ENCODE measurements around the gene ANGPTL5.
"Not testable (repeated sequence)": the region's sequence is repeated elsewhere in the genome, so short reads cannot be mapped to it uniquely, and the experiment has no call there.

ANGPTL5 gene

GRCh38 chr11:101916422-101916821, at the start of gene ANGPTL5:
Gene ANGPTL5, minus strand, starts transcription at chr11:101916522. Its CDS starts 8,613 bp downstream, at chr11:101907909.
- peak within 1 kb of the TSS; percentile 83 for H3K4me3 ChIP-seq (ENCODE audit: control insufficient read depth, low read depth, low read length)
- DNase-seq (ENCODE audit: low read depth) = no peak
- TF ChIP-seq CTCF (conservative IDR thresholded peaks at IDR 0.05; ENCODE audit: control insufficient read depth, insufficient read depth, low read depth, low read length) = no peak

- DNase-seq (ENCODE audit: low read depth); H3K4me3 ChIP-seq (ENCODE audit: control insufficient read depth, low read depth, low read length): not testable (repeated sequence)
These were observed 47.9 kb upstream of the ANGPTL5 start for GRCh38 chr11:101964200-101964599.

- no peak for DNase-seq (ENCODE audit: low read depth)
- no peak for TF ChIP-seq CTCF (conservative IDR thresholded peaks at IDR 0.05; ENCODE audit: control insufficient read depth, insufficient read depth, low read depth, low read length)
- no peak overlapping the region for H3K4me3 ChIP-seq (ENCODE audit: control insufficient read depth, low read depth, low read length)
These were observed 43.9 kb upstream of the ANGPTL5 start for GRCh38 chr11:101960231-101960630.

- no peak for DNase-seq (ENCODE audit: low read depth)
- no peak for TF ChIP-seq CTCF (conservative IDR thresholded peaks at IDR 0.05; ENCODE audit: control insufficient read depth, insufficient read depth, low read depth, low read length)
- no peak overlapping the region for H3K4me3 ChIP-seq (ENCODE audit: control insufficient read depth, low read depth, low read length)
These were observed 39.4 kb upstream of the ANGPTL5 start for GRCh38 chr11:101955701-101956100.

- no peak for TF ChIP-seq CTCF (conservative IDR thresholded peaks at IDR 0.05; ENCODE audit: control insufficient read depth, insufficient read depth, low read depth, low read length)
- H3K4me3 ChIP-seq (ENCODE audit: control insufficient read depth, low read depth, low read length) = no peak overlapping the region
- DNase-seq (ENCODE audit: low read depth) = no peak
These were observed 39.0 kb upstream of the ANGPTL5 start for GRCh38 chr11:101955278-101955677.

- DNase-seq (ENCODE audit: low read depth) = no peak
- no peak for TF ChIP-seq CTCF (conservative IDR thresholded peaks at IDR 0.05; ENCODE audit: control insufficient read depth, insufficient read depth, low read depth, low read length)
- no peak overlapping the region for H3K4me3 ChIP-seq (ENCODE audit: control insufficient read depth, low read depth, low read length)
These were observed 33.4 kb upstream of the ANGPTL5 start for GRCh38 chr11:101949680-101950220.

GRCh38 chr11:101945448-101945847, 29.1 kb upstream of the ANGPTL5 start:
- no peak for TF ChIP-seq CTCF (conservative IDR thresholded peaks at IDR 0.05; ENCODE audit: control insufficient read depth, insufficient read depth, low read depth, low read length)
- DNase-seq (ENCODE audit: low read depth) = no peak
- no peak overlapping the region for H3K4me3 ChIP-seq (ENCODE audit: control insufficient read depth, low read depth, low read length)
